Activated naive CD4-positive, alpha-beta T cell treated with anti-CD3 and anti-CD28 coated beads, Interleukin-2, amount 10 ng/mL, durations not matched to agents 7 days and 5 days (primary cell): Measurements from ENCODE around the gene IL31RA.
"Not testable (repeated sequence)": the region's sequence is repeated elsewhere in the genome, so short reads cannot be mapped to it uniquely, and the experiment has no call there.

ENCODE experiments used
- CTCF ChIA-PET: fragments of 350-600 bp; sonication (Branson Sonifier 250); formaldehyde crosslinking; loops from one replicate; lab custom pipeline; 2021; ENCODE audit warnings: antibody characterized with exemption; lab: Charles Lee
- DNase-seq: peaks from one replicate; pipeline ENCODE4 v3.0.0-alpha.2; 2020
- H3K27ac Mint-ChIP-seq: one replicate; pipeline ENCODE4 v1.8.0; 2021; ENCODE audit warnings: mild to moderate bottlenecking, moderate library complexity, mixed read lengths
- H3K27me3 Mint-ChIP-seq: one replicate; pipeline ENCODE4 v1.8.0; 2021; ENCODE audit warnings: mild to moderate bottlenecking, mixed read lengths
- H3K36me3 Mint-ChIP-seq: one replicate; pipeline ENCODE4 v1.8.0; 2021; ENCODE audit warnings: mixed read lengths
- H3K4me1 Mint-ChIP-seq: one replicate; pipeline ENCODE4 v1.8.0; 2021; ENCODE audit warnings: mixed read lengths
- H3K4me3 Mint-ChIP-seq: one replicate; pipeline ENCODE4 v1.8.0; 2021; ENCODE audit warnings: mild to moderate bottlenecking, moderate library complexity, mixed read lengths
- H3K9me3 Mint-ChIP-seq: one replicate; pipeline ENCODE4 v1.8.0; 2021; ENCODE audit warnings: mixed read lengths

IL31RA gene

GRCh38 chr5:55850839-55851674 is at the start of gene IL31RA:
IL31RA (plus strand) TSS chr5:55851357; CDS start chr5:55851571, 214 bp downstream.
- CTCF ChIA-PET = interaction anchor here (0.9 kb wide), 1 partner anchor 82 kb away, joined by 3 read pairs; no protein-coding TSS in a partner anchor
- Mint-ChIP-seq H3K4me3 (no peak within 1 kb of the TSS), H3K27ac (no peak within 1 kb of the TSS), H3K27me3 (no peaks in the 10 kb centered on the region), H3K4me1 (peaks cover 37% of the 10 kb centered on the region), H3K36me3 (peaks cover 1% of the 10 kb centered on the region), H3K9me3 (no peaks in the 10 kb centered on the region)
- DNase-seq = no peak

GRCh38 chr5:55808814-55809213 is 42.3 kb upstream of the IL31RA start:
- H3K4me3 Mint-ChIP-seq, H3K9me3 Mint-ChIP-seq, CTCF ChIA-PET, H3K4me1 Mint-ChIP-seq, H3K27ac Mint-ChIP-seq, DNase-seq, H3K36me3 Mint-ChIP-seq: not testable (repeated sequence)
- H3K27me3 Mint-ChIP-seq = peaks cover 23% of the 10 kb centered on the region

GRCh38 chr5:55815939-55816338 is 35.2 kb upstream of the IL31RA start:
- not testable (repeated sequence) for H3K4me1 Mint-ChIP-seq, H3K27ac Mint-ChIP-seq, H3K9me3 Mint-ChIP-seq, DNase-seq, H3K36me3 Mint-ChIP-seq, H3K4me3 Mint-ChIP-seq
- H3K27me3 Mint-ChIP-seq = peaks cover 24% of the 10 kb centered on the region
- CTCF ChIA-PET = interaction anchor here (0.6 to 1.0 kb wide), 2 partner anchors 43 to 332 kb away, joined by 3 read pairs; no protein-coding TSS in a partner anchor

GRCh38 chr5:55816342-55816741 is 34.8 kb upstream of the IL31RA start:
- no peaks in the 10 kb centered on the region for H3K36me3 Mint-ChIP-seq
- no peak overlapping the region for H3K4me3 Mint-ChIP-seq
- H3K4me1 Mint-ChIP-seq = peaks cover 2% of the 10 kb centered on the region
- H3K27ac Mint-ChIP-seq = no peak overlapping the region
- peaks cover 27% of the 10 kb centered on the region for H3K27me3 Mint-ChIP-seq
- H3K9me3 Mint-ChIP-seq = no peaks in the 10 kb centered on the region
- no peak for DNase-seq
- CTCF ChIA-PET = interaction anchor here (1.0 kb wide), 1 partner anchor 43 kb away, joined by 3 read pairs; no protein-coding TSS in a partner anchor

- H3K27me3 Mint-ChIP-seq = peaks cover 34% of the 10 kb centered on the region
- H3K4me3 Mint-ChIP-seq = no peak overlapping the region
- no peaks in the 10 kb centered on the region for H3K36me3 Mint-ChIP-seq
- peaks cover 6% of the 10 kb centered on the region for H3K4me1 Mint-ChIP-seq
- CTCF ChIA-PET = no interaction called here
- no peak overlapping the region for H3K27ac Mint-ChIP-seq
- no peak for DNase-seq
- no peaks in the 10 kb centered on the region for H3K9me3 Mint-ChIP-seq
Measured at GRCh38 chr5:55817030-55817429, 34.1 kb upstream of the IL31RA start.

- no peak overlapping the region for H3K4me3 Mint-ChIP-seq
- no peak overlapping the region for H3K27ac Mint-ChIP-seq
- peaks cover 42% of the 10 kb centered on the region for H3K27me3 Mint-ChIP-seq
- no peaks in the 10 kb centered on the region for H3K36me3 Mint-ChIP-seq
- CTCF ChIA-PET = no interaction called here
- DNase-seq = no peak
- H3K4me1 Mint-ChIP-seq = peaks cover 11% of the 10 kb centered on the region
- H3K9me3 Mint-ChIP-seq = no peaks in the 10 kb centered on the region
Measured at GRCh38 chr5:55820488-55820887, 30.7 kb upstream of the IL31RA start.

- Mint-ChIP-seq H3K4me1 (peaks cover 11% of the 10 kb centered on the region), H3K4me3 (peak overlapping the region; percentile 25), H3K27me3 (peaks cover 42% of the 10 kb centered on the region), H3K36me3 (no peaks in the 10 kb centered on the region), H3K27ac (no peak overlapping the region), H3K9me3 (no peaks in the 10 kb centered on the region)
- CTCF ChIA-PET = interaction anchor here (0.7 to 0.8 kb wide), 2 partner anchors 115 to 130 kb away, joined by 3 read pairs; no protein-coding TSS in a partner anchor
- DNase-seq = peak; percentile 32
Measured at GRCh38 chr5:55821731-55822512, 29.2 kb upstream of the IL31RA start.

- peaks cover 11% of the 10 kb centered on the region for H3K4me1 Mint-ChIP-seq
- DNase-seq = no peak
- no peak overlapping the region for H3K4me3 Mint-ChIP-seq
- peaks cover 37% of the 10 kb centered on the region for H3K27me3 Mint-ChIP-seq
- CTCF ChIA-PET = no interaction called here
- no peaks in the 10 kb centered on the region for H3K36me3 Mint-ChIP-seq
- no peaks in the 10 kb centered on the region for H3K9me3 Mint-ChIP-seq
- no peak overlapping the region for H3K27ac Mint-ChIP-seq
Measured at GRCh38 chr5:55823151-55823796, 27.9 kb upstream of the IL31RA start.

GRCh38 chr5:55829956-55830355 is 21.2 kb upstream of the IL31RA start:
- DNase-seq = no peak
- H3K9me3 Mint-ChIP-seq = peaks cover 14% of the 10 kb centered on the region
- H3K27ac Mint-ChIP-seq = no peak overlapping the region
- no peaks in the 10 kb centered on the region for H3K36me3 Mint-ChIP-seq
- no peaks in the 10 kb centered on the region for H3K4me1 Mint-ChIP-seq
- CTCF ChIA-PET = no interaction called here
- H3K27me3 Mint-ChIP-seq = peaks cover 12% of the 10 kb centered on the region
- H3K4me3 Mint-ChIP-seq = no peak overlapping the region

- DNase-seq = no peak
- Mint-ChIP-seq H3K9me3 (peaks cover 14% of the 10 kb centered on the region), H3K4me3 (no peak overlapping the region), H3K27me3 (peaks cover 8% of the 10 kb centered on the region), H3K36me3 (no peaks in the 10 kb centered on the region), H3K4me1 (no peaks in the 10 kb centered on the region), H3K27ac (no peak overlapping the region)
- CTCF ChIA-PET = no interaction called here
Measured at GRCh38 chr5:55832446-55832845, 18.7 kb upstream of the IL31RA start.

- no peak for DNase-seq
- Mint-ChIP-seq H3K4me3 (no peak overlapping the region), H3K9me3 (peaks cover 14% of the 10 kb centered on the region), H3K27me3 (peaks cover 17% of the 10 kb centered on the region), H3K36me3 (no peaks in the 10 kb centered on the region), H3K27ac (no peak overlapping the region), H3K4me1 (no peaks in the 10 kb centered on the region)
- CTCF ChIA-PET = no interaction called here
Measured at GRCh38 chr5:55836191-55836590, 15.0 kb upstream of the IL31RA start.

GRCh38 chr5:55841976-55842375 is 9.2 kb upstream of the IL31RA start:
- DNase-seq = no peak
- Mint-ChIP-seq H3K4me1 (no peaks in the 10 kb centered on the region), H3K36me3 (peaks cover 1% of the 10 kb centered on the region), H3K27me3 (peaks cover 13% of the 10 kb centered on the region), H3K27ac (no peak overlapping the region), H3K9me3 (peaks cover 3% of the 10 kb centered on the region), H3K4me3 (no peak overlapping the region)
- CTCF ChIA-PET = no interaction called here

GRCh38 chr5:55847837-55848236 is 3.3 kb upstream of the IL31RA start:
- Mint-ChIP-seq H3K27ac (no peak overlapping the region), H3K9me3 (peaks cover 3% of the 10 kb centered on the region), H3K36me3 (peaks cover 1% of the 10 kb centered on the region), H3K4me1 (peaks cover 11% of the 10 kb centered on the region), H3K27me3 (no peaks in the 10 kb centered on the region), H3K4me3 (no peak overlapping the region)
- CTCF ChIA-PET = no interaction called here
- no peak for DNase-seq

- peaks cover 3% of the 10 kb centered on the region for H3K9me3 Mint-ChIP-seq
- H3K36me3 Mint-ChIP-seq = peaks cover 1% of the 10 kb centered on the region
- H3K27ac Mint-ChIP-seq = no peak overlapping the region
- H3K4me1 Mint-ChIP-seq = peaks cover 19% of the 10 kb centered on the region
- no peak for DNase-seq
- no peak overlapping the region for H3K4me3 Mint-ChIP-seq
- CTCF ChIA-PET = no interaction called here
- no peaks in the 10 kb centered on the region for H3K27me3 Mint-ChIP-seq
Measured at GRCh38 chr5:55848783-55849182, 2.4 kb upstream of the IL31RA start.
